Gastrocnemius medialis (tissue), 4 donors: Measurements from ENCODE around the gene DPP10. TPM values are rescaled to one million over a fixed set of nuclear protein-coding genes. Genes with fewer than 3 reads are reported as not detected.

Experiments used
- ATAC-seq, 2 donors: fragments of 150-250 bp; one replicate each; pipeline ENCODE4 v1.9.1; 2016
- DNase-seq, 2 donors: peaks; one replicate each; pipeline ENCODE4 v3.0.0-alpha.2; 2019
- H3K27ac ChIP-seq, 4 donors: fragments of 200-600 bp; sonication (generic); 1 replicate in 1 of 4; 2 replicates in 3 of 4; pipeline ENCODE4 v1.5.1; 2016 to 2018; ENCODE audit warnings: mild to moderate bottlenecking in 2 of 4, moderate library complexity in 1 of 4
- H3K27me3 ChIP-seq, 3 donors: fragments of 200-600 bp; sonication (generic) in 2 of 3; 1 replicate in 1 of 3; 2 replicates in 2 of 3; pipeline versions ENCODE4 v1.5.1 to v1.6.0; 2016 to 2019; ENCODE audit warnings: mild to moderate bottlenecking in 1 of 3, moderate library complexity in 1 of 3
- H3K36me3 ChIP-seq, 2 donors: fragments of 200-600 bp; sonication (generic) in 1 of 2; one replicate each; pipeline ENCODE4 v1.5.1; 2017 to 2018
- H3K4me1 ChIP-seq, 2 donors: fragments of 200-600 bp; sonication (generic) in 1 of 2; one replicate each; pipeline ENCODE4 v1.5.1; 2016 to 2017; ENCODE audit warnings: mild to moderate bottlenecking in 2 of 2
- H3K4me3 ChIP-seq, 4 donors: fragments of 200-600 bp; sonication (generic) in 3 of 4; 1 replicate in 1 of 4; 2 replicates in 3 of 4; pipeline ENCODE4 v1.5.1; 2016 to 2019; ENCODE audit warnings: mild to moderate bottlenecking in 2 of 4
- H3K9me3 ChIP-seq, 3 donors: fragments of 200-600 bp; sonication (generic) in 2 of 3; 1 replicate in 1 of 3; 2 replicates in 2 of 3; pipeline ENCODE4 v1.5.1; 2016 to 2019
- CTCF ChIP-seq, 5 experiments: fragments of 450-650 bp in 3 of 5; fragments of 200-600 bp in 2 of 5; sonication (generic) in 2 of 5; IDR thresholded peaks in 4 of 5; conservative IDR thresholded peaks in 1 of 5; 1 replicate in 4 of 5; 2 replicates in 1 of 5; pipeline ENCODE4 v1.5.1; 2016 to 2019; ENCODE audit warnings: antibody characterized with exemption in 5 of 5, mild to moderate bottlenecking in 3 of 5, moderate library complexity in 3 of 5
- POLR2A ChIP-seq, 2 donors: fragments of 450-650 bp; IDR thresholded peaks; one replicate each; pipeline ENCODE4 v1.6.1; 2017; ENCODE audit warnings: antibody characterized with exemption in 2 of 2, mild to moderate bottlenecking in 2 of 2, moderate library complexity in 2 of 2
- in situ Hi-C, 4 donors: fragments of 200-750 bp; cut with MboI; loops; one replicate each; pipeline versions ENCODE4 v1.15.0 to v1.8.0; 2017; ENCODE audit warnings: low sequenced_read_pairs in 4 of 4
- intact Hi-C: fragments of 100-400 bp; cut with DNase I; formaldehyde crosslinking; loops from one replicate; pipeline ENCODE4 v1.15.1; 2023; ENCODE audit warnings: low total_unique reads
- total RNA-seq, 4 donors: library from RNA; depleted of rRNA; stranded (reverse); fragments of >200 nt; gene quantifications; one replicate each; pipeline versions ENCODE4 v1.1.0 to v1.2.3, GENCODE V29; 2016

DPP10 gene
- total RNA-seq, 4 donors from 2014 or later: not detected

- H3K4me1 ChIP-seq: no peaks in the 10 kb centered on the region
- TF ChIP-seq CTCF (IDR thresholded peaks at IDR 0.05 in 4 of 5, conservative IDR thresholded peaks at IDR 0.05 in 1 of 5) (no peak), POLR2A (IDR thresholded peaks at IDR 0.05) (no peak)
- DNase-seq: no peak
- intact Hi-C loops: no loop called here
- H3K27me3 ChIP-seq: no peaks in the 10 kb centered on the region
- H3K36me3 ChIP-seq: no peaks in the 10 kb centered on the region
- in situ Hi-C loops: no loop called here
- H3K27ac ChIP-seq: no peak overlapping the region
- no peak for ATAC-seq
- no peak overlapping the region for H3K4me3 ChIP-seq
- H3K9me3 ChIP-seq: no peaks in the 10 kb centered on the region
Measured at GRCh38 chr2:115384399-115384798, 942.0 kb downstream of the DPP10 start.

GRCh38 chr2:115386465-115386864 lies 944.0 kb downstream of the DPP10 start:
- Histone ChIP-seq H3K9me3 (no peaks in the 10 kb centered on the region), H3K27ac (no peak overlapping the region), H3K4me1 (no peaks in the 10 kb centered on the region), H3K4me3 (no peak overlapping the region), H3K36me3 (no peaks in the 10 kb centered on the region), H3K27me3 (no peaks in the 10 kb centered on the region)
- ATAC-seq (no peak), DNase-seq (no peak)
- in situ Hi-C loops: no loop called here
- intact Hi-C loops: no loop called here
- TF ChIP-seq POLR2A (IDR thresholded peaks at IDR 0.05) (no peak), CTCF (IDR thresholded peaks at IDR 0.05 in 4 of 5, conservative IDR thresholded peaks at IDR 0.05 in 1 of 5) (no peak)

- in situ Hi-C loops (no loop called here), intact Hi-C loops (no loop called here)
- Histone ChIP-seq H3K9me3 (no peaks in the 10 kb centered on the region), H3K36me3 (no peaks in the 10 kb centered on the region), H3K27me3 (no peaks in the 10 kb centered on the region), H3K4me1 (no peaks in the 10 kb centered on the region), H3K4me3 (no peak overlapping the region), H3K27ac (no peak overlapping the region)
- no peak for ATAC-seq
- no peak for DNase-seq
- TF ChIP-seq CTCF (IDR thresholded peaks at IDR 0.05 in 4 of 5, conservative IDR thresholded peaks at IDR 0.05 in 1 of 5): no peak
- TF ChIP-seq POLR2A (IDR thresholded peaks at IDR 0.05): no peak
Measured at GRCh38 chr2:115389024-115389423, 946.6 kb downstream of the DPP10 start.

- H3K9me3 ChIP-seq: no peaks in the 10 kb centered on the region
- H3K27me3 ChIP-seq: no peaks in the 10 kb centered on the region
- H3K4me1 ChIP-seq: no peaks in the 10 kb centered on the region
- intact Hi-C loops: no loop called here
- ATAC-seq: no peak
- TF ChIP-seq CTCF (IDR thresholded peaks at IDR 0.05 in 4 of 5, conservative IDR thresholded peaks at IDR 0.05 in 1 of 5) (no peak), POLR2A (IDR thresholded peaks at IDR 0.05) (no peak)
- in situ Hi-C loops: no loop called here
- no peaks in the 10 kb centered on the region for H3K36me3 ChIP-seq
- H3K27ac ChIP-seq: no peak overlapping the region
- no peak overlapping the region for H3K4me3 ChIP-seq
- DNase-seq: no peak
Measured at GRCh38 chr2:115389898-115390565, 947.6 kb downstream of the DPP10 start.

- H3K27ac ChIP-seq: no peak overlapping the region
- no peak overlapping the region for H3K4me3 ChIP-seq
- no peaks in the 10 kb centered on the region for H3K36me3 ChIP-seq
- H3K9me3 ChIP-seq: no peaks in the 10 kb centered on the region
- no peaks in the 10 kb centered on the region for H3K4me1 ChIP-seq
- ATAC-seq (no peak), DNase-seq (no peak)
- H3K27me3 ChIP-seq: no peaks in the 10 kb centered on the region
- intact Hi-C loops: no loop called here
- in situ Hi-C loops: no loop called here
- TF ChIP-seq POLR2A (IDR thresholded peaks at IDR 0.05): no peak
- no peak for TF ChIP-seq CTCF (IDR thresholded peaks at IDR 0.05 in 4 of 5, conservative IDR thresholded peaks at IDR 0.05 in 1 of 5)
Measured at GRCh38 chr2:115396579-115396978, 954.1 kb downstream of the DPP10 start.
